WTC11 (cell line): Measurements from ENCODE around the gene PPP1R14C.

Experiments
- ARID4B ChIP-seq: sonication (generic); formaldehyde crosslinking; IDR thresholded peaks from 2 replicates; pipeline ENCODE4 v1.8.0; 2023; ENCODE audit warnings: missing genetic modification reagents, mild to moderate bottlenecking, borderline replicate concordance
- CTCF ChIP-seq: fragments of 200-600 bp; IDR thresholded peaks from 2 replicates; pipeline ENCODE4 v1.8.0; 2022; ENCODE audit warnings: antibody characterized with exemption
- ELF4 ChIP-seq: sonication (generic); formaldehyde crosslinking; IDR thresholded peaks from 2 replicates; pipeline ENCODE4 v1.8.1; 2022; ENCODE audit warnings: low read depth, mild to moderate bottlenecking, moderate library complexity, missing genetic modification reagents
- GABPB1 ChIP-seq: sonication (generic); formaldehyde crosslinking; IDR thresholded peaks from 2 replicates; pipeline ENCODE4 v1.8.1; 2023; ENCODE audit warnings: mild to moderate bottlenecking, missing genetic modification reagents

GRCh38 chr6:150165020-150165702 lies 22.3 kb downstream of the PPP1R14C start:
- no peak for TF ChIP-seq GABPB1 (CRISPR knock-in tag)
- no peak for TF ChIP-seq ELF4
- no peak for TF ChIP-seq ARID4B (CRISPR knock-in tag)
- no peak for TF ChIP-seq CTCF
